Gastroesophageal sphincter (tissue), 3 donors: ENCODE measurements around the gene CHCHD6.

Source experiments
- POLR2AphosphoS5 ChIP-seq: sonication (generic); formaldehyde crosslinking; IDR thresholded peaks from one replicate; pipeline ENCODE4 v1.6.1; 2017; ENCODE audit warnings: antibody characterized with exemption
- TF ChIP-seq, protein P1 (sequence below), 4 experiments: fragments of 200-600 bp in 2 of 4; fragments of 450-650 bp in 2 of 4; sonication (generic) in 1 of 4; IDR thresholded peaks; one replicate each; pipeline ENCODE4 v1.5.1; 2017 to 2019; ENCODE audit warnings: antibody characterized with exemption in 4 of 4, mild to moderate bottlenecking in 2 of 4, moderate library complexity in 2 of 4

DNA sequence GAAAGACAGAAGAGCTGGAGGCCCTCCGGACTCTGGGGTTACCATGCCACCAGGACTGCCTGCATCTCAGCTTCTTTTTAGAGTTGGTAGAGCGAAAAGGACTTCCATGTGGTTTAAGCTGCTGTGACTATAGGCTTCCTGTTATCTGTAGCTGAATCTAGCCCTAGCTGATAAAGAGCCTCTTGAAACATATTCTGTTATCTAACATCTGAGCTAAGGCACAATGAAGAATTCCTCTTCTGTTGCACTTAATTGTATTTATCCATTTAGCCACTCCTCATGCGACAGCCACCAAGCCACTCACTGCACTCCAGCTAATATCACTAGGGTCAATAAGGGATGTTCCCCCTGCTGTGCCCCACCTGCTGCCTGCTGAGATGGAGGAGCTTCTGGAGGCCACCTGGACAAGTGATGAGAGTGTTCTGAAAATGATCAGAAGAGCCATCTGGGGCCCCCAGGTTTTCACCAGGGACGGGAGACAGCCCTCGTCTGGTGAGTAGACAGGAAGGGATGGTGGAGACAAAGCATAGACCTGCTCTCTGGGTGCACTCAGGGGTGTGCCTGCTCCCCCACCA, 184.2 kb downstream of the CHCHD6 start:
- TF ChIP-seq POLR2AphosphoS5, result no peak
- TF ChIP-seq, protein P1, sequence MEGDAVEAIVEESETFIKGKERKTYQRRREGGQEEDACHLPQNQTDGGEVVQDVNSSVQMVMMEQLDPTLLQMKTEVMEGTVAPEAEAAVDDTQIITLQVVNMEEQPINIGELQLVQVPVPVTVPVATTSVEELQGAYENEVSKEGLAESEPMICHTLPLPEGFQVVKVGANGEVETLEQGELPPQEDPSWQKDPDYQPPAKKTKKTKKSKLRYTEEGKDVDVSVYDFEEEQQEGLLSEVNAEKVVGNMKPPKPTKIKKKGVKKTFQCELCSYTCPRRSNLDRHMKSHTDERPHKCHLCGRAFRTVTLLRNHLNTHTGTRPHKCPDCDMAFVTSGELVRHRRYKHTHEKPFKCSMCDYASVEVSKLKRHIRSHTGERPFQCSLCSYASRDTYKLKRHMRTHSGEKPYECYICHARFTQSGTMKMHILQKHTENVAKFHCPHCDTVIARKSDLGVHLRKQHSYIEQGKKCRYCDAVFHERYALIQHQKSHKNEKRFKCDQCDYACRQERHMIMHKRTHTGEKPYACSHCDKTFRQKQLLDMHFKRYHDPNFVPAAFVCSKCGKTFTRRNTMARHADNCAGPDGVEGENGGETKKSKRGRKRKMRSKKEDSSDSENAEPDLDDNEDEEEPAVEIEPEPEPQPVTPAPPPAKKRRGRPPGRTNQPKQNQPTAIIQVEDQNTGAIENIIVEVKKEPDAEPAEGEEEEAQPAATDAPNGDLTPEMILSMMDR (IDR thresholded peaks at IDR 0.05), result no peak
